ENCODE results near the gene DEXI. TPM values are rescaled to one million over a fixed set of nuclear protein-coding genes. Genes with fewer than 3 reads are reported as not detected.
"Not testable (repeated sequence)": the region's sequence is repeated elsewhere in the genome, so short reads cannot be mapped to it uniquely, and the experiment has no call there.

The DEXI gene
- total RNA-seq, 1 donor from 2014 or later, result 47.9 TPM

GRCh38 chr16:10945065-10945787 lies 3.0 kb upstream of the DEXI start:
- Histone ChIP-seq H3K4me3 (ENCODE audit: low read depth, low read length) (peak overlapping the region; percentile 86), H3K36me3 (ENCODE audit: control insufficient read depth, insufficient read depth, low read length) (no peaks in the 10 kb centered on the region), H3K27me3 (ENCODE audit: control insufficient read depth, insufficient read depth, low read length) (no peaks in the 10 kb centered on the region)
- DNase-seq (ENCODE audit: low read depth) (no peak), FAIRE-seq (no peak)
- TF ChIP-seq CTCF (IDR thresholded peaks at IDR 0.05; ENCODE audit: insufficient read depth, low read length, severe bottlenecking), result no peak

- no peak for FAIRE-seq
- Histone ChIP-seq H3K36me3 (ENCODE audit: control insufficient read depth, insufficient read depth, low read length) (no peaks in the 10 kb centered on the region), H3K27me3 (ENCODE audit: control insufficient read depth, insufficient read depth, low read length) (no peaks in the 10 kb centered on the region), H3K4me3 (ENCODE audit: low read depth, low read length) (peak within 1 kb of the TSS; percentile 86)
- peak; percentile 92 for DNase-seq (ENCODE audit: low read depth)
- no peak for TF ChIP-seq CTCF (IDR thresholded peaks at IDR 0.05; ENCODE audit: insufficient read depth, low read length, severe bottlenecking)
These were observed 2.2 kb upstream of the DEXI start, which contains the start of gene CLEC16A for GRCh38 chr16:10944249-10945064. Gene CLEC16A, plus strand, starts transcription at chr16:10944564. Its CDS starts 154 bp downstream, at chr16:10944718.

GRCh38 chr16:10943064-10943353 lies 741 bp upstream of the DEXI start:
- no peak for DNase-seq (ENCODE audit: low read depth)
- H3K27me3 ChIP-seq (ENCODE audit: control insufficient read depth, insufficient read depth, low read length), result no peaks in the 10 kb centered on the region
- no peaks in the 10 kb centered on the region for H3K36me3 ChIP-seq (ENCODE audit: control insufficient read depth, insufficient read depth, low read length)
- no peak overlapping the region for H3K4me3 ChIP-seq (ENCODE audit: low read depth, low read length)
- no peak for TF ChIP-seq CTCF (IDR thresholded peaks at IDR 0.05; ENCODE audit: insufficient read depth, low read length, severe bottlenecking)
- FAIRE-seq, result no peak

GRCh38 chr16:10941935-10942351 lies 325 bp downstream of the DEXI start:
- not testable (repeated sequence) for H3K27me3 ChIP-seq (ENCODE audit: control insufficient read depth, insufficient read depth, low read length); DNase-seq (ENCODE audit: low read depth); H3K36me3 ChIP-seq (ENCODE audit: control insufficient read depth, insufficient read depth, low read length); FAIRE-seq
- H3K4me3 ChIP-seq (ENCODE audit: low read depth, low read length), result peak overlapping the region; percentile 58

- peak overlapping the region; percentile 58 for H3K4me3 ChIP-seq (ENCODE audit: low read depth, low read length)
- H3K27me3 ChIP-seq (ENCODE audit: control insufficient read depth, insufficient read depth, low read length), result no peaks in the 10 kb centered on the region
- DNase-seq (ENCODE audit: low read depth) (no peak), FAIRE-seq (no peak)
- TF ChIP-seq CTCF (IDR thresholded peaks at IDR 0.05; ENCODE audit: insufficient read depth, low read length, severe bottlenecking), result no peak
- H3K36me3 ChIP-seq (ENCODE audit: control insufficient read depth, insufficient read depth, low read length), result no peaks in the 10 kb centered on the region
These were observed 938 bp downstream of the DEXI start for GRCh38 chr16:10941127-10941933.

All from bronchial epithelial cell (primary cell).